Sciatic nerve (tissue), 2 donors: ENCODE measurements around the gene HOXC5. TPM values are rescaled to one million over a fixed set of nuclear protein-coding genes. Genes with fewer than 3 reads are reported as not detected.
A peak's percentile ranks its signal among the peaks of the same experiment; 100 is the strongest.

Experiments
- ATAC-seq: fragments of 200-7000 bp; cut with Tn5 transposase; one replicate; pipeline ENCODE4 v1.9.1; 2020; ENCODE audit warnings: mild to moderate bottlenecking, moderate library complexity
- DNase-seq: peaks from one replicate; pipeline ENCODE4 v3.0.0-alpha.2; 2020; ENCODE audit warnings: low spot score
- intact Hi-C: fragments of 100-400 bp; cut with DNase I; formaldehyde crosslinking; loops from one replicate; pipeline ENCODE4 v1.14.2; 2022
- total RNA-seq: library from RNA; stranded (reverse); fragmentation: NEBNext Ultra II Directional; extraction: Animal tissue kit (Norgen Biotek cat#: 25700); gene quantifications from one replicate; pipeline ENCODE4 v1.2.1, GENCODE V29; 2021
- donor health status: DM: no; HTN: no; CAD: no.
- donor health status: DM: no; HTN: no; CAD: no.

The HOXC5 gene
- total RNA-seq, 1 donor from 2014 or later = 5.6 TPM

- intact Hi-C loops = no loop called here
- DNase-seq (peak; percentile 74), ATAC-seq (no peak)
Observed at GRCh38 chr12:54028314-54029201, 4.3 kb upstream of the HOXC5 start, which contains the start of gene HOXC6. Gene HOXC6, plus strand, starts transcription at chr12:54028440. Its CDS starts 82 bp downstream, at chr12:54028522.

GRCh38 chr12:54029529-54030441 is 3.1 kb upstream of the HOXC5 start:
- ATAC-seq (no peak), DNase-seq (no peak)
- intact Hi-C loops = loop anchor here (5.0 kb wide), 1 partner anchor 98 kb away; no protein-coding TSS in a partner anchor

- DNase-seq (no peak), ATAC-seq (no peak)
- intact Hi-C loops = loop anchor here (5.0 kb wide), 1 partner anchor 97 kb away; no protein-coding TSS in a partner anchor
Observed at GRCh38 chr12:54030442-54030801, 2.4 kb upstream of the HOXC5 start.

- peak; percentile 33 for ATAC-seq
Observed at GRCh38 chr12:54030889-54031471, 1.9 kb upstream of the HOXC5 start.

GRCh38 chr12:54031480-54031879 is 1.4 kb upstream of the HOXC5 start:
- peak; percentile 56 for DNase-seq
- intact Hi-C loops = loop anchor here (5.0 kb wide), 1 partner anchor 96 kb away; no protein-coding TSS in a partner anchor
- no peak for ATAC-seq

More at GRCh38 chr12:54030889-54031471, 1.9 kb upstream of the HOXC5 start:
- intact Hi-C loops = loop anchor here (5.0 kb wide), 1 partner anchor 96 kb away; no protein-coding TSS in a partner anchor
- no peak for DNase-seq

- ATAC-seq (no peak), DNase-seq (no peak)
- intact Hi-C loops = loop anchor here (5.0 kb wide), 1 partner anchor 95 kb away; no protein-coding TSS in a partner anchor
Observed at GRCh38 chr12:54032086-54032619, 697 bp upstream of the HOXC5 start.

GRCh38 chr12:54033106-54033979 is 493 bp downstream of the HOXC5 start:
- ATAC-seq = peak; percentile 50

DNA sequence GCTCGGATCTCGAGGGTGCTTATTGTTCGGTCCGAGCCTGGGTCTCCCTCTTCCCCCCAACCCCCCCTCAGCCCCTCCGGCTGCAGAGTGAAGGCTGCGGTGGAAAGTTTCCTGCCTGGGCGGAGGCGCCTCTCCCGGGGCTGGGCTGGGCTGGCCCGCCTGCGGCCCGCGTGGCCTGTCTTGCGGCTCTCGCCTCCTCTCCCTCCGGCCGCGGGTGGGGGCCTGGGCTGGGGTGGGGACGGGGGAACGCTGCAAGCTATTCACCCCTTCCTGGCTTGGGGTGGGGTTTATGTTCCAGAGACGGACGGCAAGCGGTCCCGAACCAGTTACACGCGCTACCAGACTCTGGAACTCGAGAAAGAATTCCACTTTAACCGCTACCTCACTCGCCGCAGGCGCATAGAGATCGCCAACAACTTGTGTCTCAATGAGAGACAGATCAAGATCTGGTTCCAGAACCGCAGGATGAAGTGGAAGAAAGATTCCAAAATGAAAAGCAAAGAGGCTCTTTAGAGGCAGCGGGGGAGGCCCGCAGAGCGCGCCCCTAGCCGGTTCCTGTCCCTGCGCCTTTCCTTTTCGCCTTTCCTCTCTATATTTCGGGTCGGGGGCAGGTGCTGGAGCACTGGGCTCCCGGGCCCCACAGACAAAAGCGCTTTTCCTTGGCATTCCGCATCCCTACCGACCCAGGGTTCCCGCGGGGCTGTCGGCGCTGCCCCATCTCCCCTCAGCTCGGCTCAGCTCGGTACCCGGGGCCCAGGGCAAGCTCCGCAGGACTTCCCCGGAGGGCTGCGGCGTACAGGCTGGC is 1.3 kb downstream of the HOXC5 start:
- DNase-seq (no peak), ATAC-seq (peak; percentile 48)
- intact Hi-C loops = loop anchor here (5.0 kb wide), 1 partner anchor 93 kb away; no protein-coding TSS in a partner anchor

More at GRCh38 chr12:54033106-54033979, 493 bp downstream of the HOXC5 start:
- intact Hi-C loops = loop anchor here (5.0 kb wide), 1 partner anchor 94 kb away; no protein-coding TSS in a partner anchor
- no peak for DNase-seq

DNA sequence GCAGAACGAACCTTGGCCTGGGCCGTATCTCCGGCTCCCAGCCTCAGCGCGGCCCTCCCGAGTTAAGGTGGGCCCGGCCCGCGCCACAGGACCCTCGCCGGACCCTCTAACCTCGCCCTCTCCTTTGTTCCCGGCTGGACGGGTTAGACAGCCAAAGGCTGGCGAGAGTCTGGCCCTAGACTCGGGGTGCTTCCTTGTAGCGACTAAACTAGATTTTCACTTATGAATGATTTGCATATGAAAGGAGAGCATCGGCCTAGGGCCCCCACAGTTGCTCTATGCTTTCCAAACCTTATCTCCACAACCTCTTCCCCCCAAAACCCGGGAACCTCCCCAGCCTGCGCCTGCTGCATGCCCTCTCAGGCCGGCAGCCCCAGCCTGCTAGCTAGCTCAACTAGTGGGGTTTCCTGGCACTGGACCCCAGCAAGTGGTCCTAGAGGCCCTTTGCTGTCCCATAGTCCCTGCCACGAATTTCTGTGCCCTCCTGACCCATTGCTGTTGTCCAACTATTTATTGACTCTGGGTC is 2.0 kb downstream of the HOXC5 start:
- ATAC-seq (no peak), DNase-seq (no peak)
- intact Hi-C loops = loop anchor here (5.0 kb wide), 1 partner anchor 92 kb away; no protein-coding TSS in a partner anchor

DNA sequence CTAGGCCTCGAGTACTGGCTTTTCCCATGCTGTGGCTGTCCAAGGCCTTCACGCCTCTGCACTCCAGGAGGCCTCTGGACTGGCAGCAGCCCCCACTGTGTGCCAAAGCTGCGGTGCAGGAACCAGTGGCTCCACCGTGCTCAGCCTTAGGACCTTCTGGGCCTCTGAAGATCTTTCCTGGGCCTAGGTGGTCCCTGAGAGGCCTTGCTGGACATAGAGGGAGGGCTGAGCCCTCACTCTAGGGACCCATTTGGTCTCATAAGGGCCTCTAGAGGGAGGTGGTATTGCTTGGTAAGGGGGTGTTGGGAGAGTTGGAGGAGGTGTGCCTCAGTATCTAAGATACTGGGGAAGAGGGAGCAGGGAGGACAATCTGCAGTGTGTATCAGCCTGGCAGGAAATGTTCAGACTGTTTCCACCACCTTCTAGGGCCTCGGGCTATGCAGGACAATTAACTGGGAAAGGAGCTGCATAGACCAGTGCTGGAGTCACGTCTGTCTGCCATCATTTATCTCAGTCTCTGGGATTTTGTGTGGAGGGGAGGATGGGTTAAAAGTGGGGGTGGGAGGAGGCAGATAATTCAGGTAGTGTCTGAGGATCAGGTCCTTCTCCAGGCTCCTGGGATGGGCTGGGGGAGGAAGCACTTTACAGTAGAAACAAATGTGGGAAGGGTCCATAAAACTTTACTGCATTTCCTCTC is 2.9 kb downstream of the HOXC5 start:
- intact Hi-C loops = no loop called here
- DNase-seq = no peak
- no peak for ATAC-seq

DNA sequence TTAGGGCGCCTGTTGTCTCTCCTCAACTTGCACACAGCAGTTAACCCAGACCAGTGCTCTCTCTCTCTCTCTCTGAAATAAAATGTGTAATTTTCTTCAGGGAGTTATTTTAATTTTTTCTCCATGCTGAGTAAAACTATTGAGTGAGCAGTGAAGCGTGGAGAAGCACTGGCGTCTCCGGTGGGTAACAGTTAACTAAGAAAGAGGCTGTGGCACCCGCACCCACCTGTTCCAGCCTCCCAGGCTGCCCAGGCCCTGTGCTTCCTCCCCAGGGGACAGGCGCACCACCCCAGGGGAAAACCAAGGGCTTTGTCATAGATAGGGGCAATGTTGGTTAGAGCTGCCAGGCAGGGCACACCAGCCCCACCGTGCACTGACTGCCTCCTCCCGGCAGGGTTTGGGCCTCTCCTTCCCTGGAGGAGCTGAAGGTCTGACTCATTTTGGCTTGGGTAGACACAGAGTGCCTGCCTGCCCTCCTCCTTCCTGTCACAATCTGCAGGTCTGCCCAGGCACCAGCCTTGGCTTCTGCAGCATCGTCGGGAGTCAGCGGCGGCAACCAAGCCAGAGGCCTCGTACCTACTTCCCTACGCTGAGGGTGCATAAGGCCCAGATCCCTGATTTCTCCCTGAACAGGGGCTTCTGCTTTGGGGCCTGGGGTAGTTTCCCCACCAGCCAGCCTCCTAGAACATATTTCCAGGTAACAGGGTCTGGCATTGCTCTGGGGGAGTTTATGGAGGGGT is 3.9 kb downstream of the HOXC5 start:
- ATAC-seq (no peak), DNase-seq (no peak)
- intact Hi-C loops = no loop called here

DNA sequence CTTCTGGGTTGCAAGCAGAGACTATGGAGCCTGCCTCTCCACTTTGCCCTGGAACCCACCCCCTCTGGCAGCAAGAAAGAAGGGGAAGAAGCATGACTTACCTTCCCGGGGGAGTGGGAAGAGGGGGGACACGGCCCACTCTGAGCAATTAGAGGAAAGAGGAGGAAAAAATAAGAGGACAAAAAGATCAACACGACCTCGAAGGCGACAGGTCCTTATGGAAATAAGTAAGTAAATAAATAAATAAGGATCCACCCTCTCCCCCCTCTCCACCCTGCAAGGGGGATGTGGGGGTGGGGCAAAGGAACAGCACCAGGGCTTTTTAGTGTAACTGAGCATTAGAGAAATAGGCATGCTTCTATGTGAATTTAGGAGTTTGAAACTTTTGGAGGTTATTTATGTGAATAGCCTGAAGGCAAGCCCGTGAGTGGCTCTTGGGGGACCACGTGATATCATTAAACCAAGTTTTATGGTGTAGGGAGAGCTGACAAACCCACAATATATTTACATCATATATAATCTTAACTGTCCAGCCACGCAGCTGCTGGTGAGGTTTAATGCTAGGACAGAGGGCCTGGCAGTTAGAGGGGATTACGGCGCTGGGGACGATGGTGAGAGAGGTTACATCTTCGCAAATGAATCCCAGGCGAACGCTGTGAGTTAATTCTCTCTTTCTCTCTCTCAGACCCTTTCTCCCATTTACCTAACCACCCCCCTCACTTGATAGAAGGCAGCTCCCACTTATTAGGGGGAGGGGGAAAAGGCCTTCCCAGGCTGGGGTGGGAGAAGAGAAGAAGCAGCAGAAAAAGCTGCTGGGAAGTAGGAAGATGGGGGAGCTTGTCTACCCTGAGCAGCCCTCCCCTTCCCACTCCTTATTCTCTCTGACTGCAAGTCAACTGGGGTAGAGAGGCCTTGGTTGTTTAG is 4.8 kb downstream of the HOXC5 start:
- ATAC-seq (no peak), DNase-seq (no peak)
- intact Hi-C loops = no loop called here

DNA sequence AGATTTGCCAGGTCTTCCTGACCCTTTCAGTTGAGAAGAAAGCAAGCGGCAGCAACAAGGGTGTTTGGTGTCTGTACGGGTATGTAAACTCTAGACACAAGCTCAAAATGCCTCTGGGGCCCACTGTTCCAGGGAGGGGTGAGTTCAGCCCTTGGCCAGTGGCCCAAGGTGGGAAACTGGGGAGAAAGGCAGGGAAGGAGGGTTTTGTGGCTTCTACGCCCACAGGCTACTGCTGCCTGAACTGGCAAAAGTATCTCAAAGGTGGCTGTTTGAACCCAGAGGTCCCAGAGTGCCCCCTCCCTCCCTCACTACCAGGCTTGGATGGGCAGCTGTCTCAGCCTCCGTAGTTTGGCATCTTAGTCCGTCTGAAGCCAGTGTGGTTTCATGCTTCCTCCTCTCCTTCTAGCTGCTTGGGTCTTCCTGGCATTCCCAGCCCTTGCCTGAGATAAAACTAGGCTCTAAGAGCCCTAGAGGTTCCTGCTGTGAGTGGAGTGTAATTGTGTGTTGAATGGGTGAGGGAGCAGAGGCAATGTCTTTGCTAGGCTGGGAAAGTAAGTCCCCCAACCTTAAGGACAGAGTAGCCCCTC is 5.5 kb downstream of the HOXC5 start:
- ATAC-seq (no peak), DNase-seq (no peak)
- intact Hi-C loops = no loop called here

DNA sequence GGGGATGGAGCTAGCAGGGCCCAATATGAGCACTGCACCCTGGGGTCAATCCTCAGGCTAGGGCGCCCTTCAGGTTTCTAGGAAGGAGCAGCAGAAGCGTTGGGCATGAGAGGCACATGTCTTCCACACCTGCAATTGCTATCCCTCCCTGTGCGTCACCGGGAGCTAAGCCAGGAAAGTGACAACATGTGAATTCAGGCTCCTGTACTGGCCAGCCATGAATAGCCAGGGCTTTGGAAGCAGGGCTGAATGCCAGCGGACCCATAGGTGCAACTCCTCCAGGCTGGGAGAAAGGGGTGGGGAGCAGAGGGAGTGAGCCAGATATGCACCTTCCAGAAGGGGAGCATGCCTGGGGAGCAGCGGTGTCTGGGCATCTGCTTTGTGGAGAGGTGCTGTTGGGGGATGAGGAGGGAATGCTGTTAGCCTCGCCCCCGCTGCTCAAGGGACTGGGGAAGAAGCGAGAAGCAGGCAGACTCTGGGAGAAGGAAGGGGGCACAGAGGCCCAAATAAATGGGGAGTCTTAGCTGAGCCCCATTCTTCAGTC is 6.1 kb downstream of the HOXC5 start:
- DNase-seq (no peak), ATAC-seq (peak; percentile 58)
- intact Hi-C loops = no loop called here
